GM12878 (cell line): Measurements from ENCODE around the gene THSD8.
"Not testable (repeated sequence)": the region's sequence is repeated elsewhere in the genome, so short reads cannot be mapped to it uniquely, and the experiment has no call there.

Experiments used
- NRF1 ChIP-seq: conservative IDR thresholded peaks from 2 replicates; pipeline ENCODE4 v1.6.1; 2011; ENCODE audit warnings: mild to moderate bottlenecking, low read depth, low read length, improper control_type of control experiment
- PBX3 ChIP-seq: IDR thresholded peaks from 2 replicates; pipeline ENCODE4 v1.6.1; 2011; ENCODE audit warnings: mild to moderate bottlenecking, low read depth, low read length, moderate library complexity; ENCODE audit not compliant: insufficient replicate concordance

- TF ChIP-seq PBX3, NRF1: not testable (repeated sequence)
These were observed 15.3 kb downstream of the THSD8 start for GRCh38 chr19:12817188-12817587.
